DMS79 treated with DMSO at 0.1 percent for 48 hours (cell line): ENCODE measurements around the gene ITGB5.
A peak's percentile ranks its signal among the peaks of the same experiment; 100 is the strongest.
"Not testable (repeated sequence)": the region's sequence is repeated elsewhere in the genome, so short reads cannot be mapped to it uniquely, and the experiment has no call there.

Experiments used
- DNase-seq: peaks from one replicate; lab custom pipeline; 2025; lab: John Stamatoyannopoulos, UW

Gene ITGB5

GRCh38 chr3:124812291-124813265 lies 74.6 kb downstream of the ITGB5 start:
- DNase-seq: no peak

DNA sequence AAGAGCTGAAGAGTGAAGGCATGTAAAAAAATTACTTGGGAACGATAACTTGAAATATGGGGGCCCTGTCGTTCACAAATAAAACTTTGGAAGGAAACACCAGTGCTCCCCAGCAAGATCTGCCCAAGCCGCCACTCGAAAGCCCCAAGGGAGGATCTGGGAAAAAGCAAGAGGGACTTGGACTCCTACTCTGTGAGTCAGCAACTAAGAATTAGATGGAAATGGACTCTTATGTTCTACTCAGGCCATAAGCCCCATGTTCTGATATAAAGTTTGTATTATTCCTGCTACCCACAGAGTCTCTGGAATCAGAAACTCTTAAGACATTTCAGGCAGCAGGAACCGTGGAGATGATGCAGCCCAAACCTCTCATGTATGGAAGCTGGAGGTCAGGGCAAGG lies 75.7 kb downstream of the ITGB5 start:
- no peak for DNase-seq

- no peak for DNase-seq
These were observed 76.2 kb downstream of the ITGB5 start for GRCh38 chr3:124810970-124811369.

- DNase-seq: no peak
These were observed 78.1 kb downstream of the ITGB5 start for GRCh38 chr3:124809039-124809438.

DNA sequence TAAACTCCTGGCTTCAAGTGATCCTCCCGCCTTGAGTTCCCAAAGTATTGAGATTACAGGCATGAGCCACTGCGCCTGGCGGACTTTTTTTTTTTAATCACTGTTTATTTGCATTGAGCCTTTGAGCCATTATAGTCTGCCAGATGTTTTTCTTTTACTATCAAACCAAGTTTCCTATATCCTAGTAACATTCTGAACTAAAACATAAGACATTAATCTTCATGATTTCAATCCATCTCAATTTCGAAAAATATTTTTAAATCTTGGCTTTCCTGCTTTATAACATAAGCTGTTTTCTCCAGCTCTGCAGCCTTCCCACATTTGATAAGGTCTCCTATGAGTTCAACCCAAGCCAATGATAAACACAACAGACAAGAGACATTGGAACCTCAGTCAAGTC lies 81.5 kb downstream of the ITGB5 start:
- no peak for DNase-seq

DNA sequence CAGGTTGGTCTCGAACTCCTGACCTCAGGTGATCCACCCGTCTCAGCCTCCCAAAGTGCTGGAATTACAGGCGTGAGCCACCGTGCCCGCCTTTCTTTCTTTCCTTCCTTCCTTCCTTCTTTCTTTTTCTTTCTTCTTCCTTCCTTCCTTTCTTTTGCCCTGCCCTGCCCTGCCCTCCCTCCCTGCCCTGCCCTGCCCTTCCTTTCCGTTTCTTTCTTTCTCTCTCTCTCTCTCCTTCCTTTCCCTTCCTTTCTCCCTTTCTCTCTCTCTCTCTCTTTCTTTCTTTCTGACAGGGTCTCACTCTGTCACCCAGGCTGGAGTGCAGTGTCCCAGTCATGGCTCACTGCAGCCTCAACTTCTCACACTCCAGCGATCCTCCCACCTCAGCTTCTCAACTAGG lies 82.3 kb downstream of the ITGB5 start:
- no peak for DNase-seq

DNA sequence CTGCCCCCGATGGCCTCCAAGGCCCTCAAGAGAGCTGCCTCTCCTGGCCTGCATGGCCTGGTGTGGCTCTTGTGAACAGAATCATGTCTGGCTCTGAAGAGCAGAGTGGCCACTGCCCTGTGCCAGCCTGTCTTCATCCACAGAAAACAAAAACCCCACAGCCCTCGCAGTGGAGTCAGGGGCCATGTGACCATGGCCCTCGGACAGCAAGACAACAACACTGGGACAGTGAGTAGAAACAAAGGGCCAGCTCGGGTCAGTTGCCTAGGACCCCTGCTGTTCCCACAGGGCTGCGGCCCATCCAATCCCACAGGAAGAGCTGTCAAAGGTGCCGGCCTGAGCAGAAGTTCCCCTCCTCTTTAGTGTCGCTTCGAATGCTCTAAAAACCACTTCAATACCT lies 84.5 kb downstream of the ITGB5 start:
- no peak for DNase-seq

DNA sequence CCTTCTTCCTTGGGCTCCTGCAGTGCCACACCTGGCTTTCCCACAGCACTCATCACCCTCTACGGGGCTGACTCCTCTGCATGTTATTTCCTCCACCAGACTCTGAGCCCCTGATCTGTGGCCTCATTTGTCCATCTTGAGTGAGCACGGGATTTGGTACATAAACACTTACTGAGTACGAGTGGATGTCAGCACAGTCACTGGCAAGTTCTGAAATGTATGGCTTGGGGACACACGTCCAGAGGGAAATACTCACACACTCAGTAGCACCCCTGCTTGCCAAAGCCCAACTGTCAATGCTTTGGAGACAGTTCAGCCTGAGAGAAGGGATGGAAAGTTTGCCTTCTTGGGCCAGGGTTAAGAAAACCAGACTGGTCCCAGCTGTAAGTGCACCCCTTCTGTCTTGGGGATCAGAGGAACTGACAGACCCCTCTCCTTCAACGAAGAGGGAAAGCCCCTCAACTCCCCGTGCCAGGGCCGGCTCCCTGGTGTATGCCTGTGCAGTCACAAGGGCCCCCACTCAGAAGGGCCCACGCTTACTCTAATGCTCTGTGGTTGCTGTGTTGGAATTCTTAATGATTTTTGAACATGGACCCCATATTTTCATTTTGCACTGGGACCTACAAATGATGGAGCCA lies 85.0 kb downstream of the ITGB5 start:
- no peak for DNase-seq

DNA sequence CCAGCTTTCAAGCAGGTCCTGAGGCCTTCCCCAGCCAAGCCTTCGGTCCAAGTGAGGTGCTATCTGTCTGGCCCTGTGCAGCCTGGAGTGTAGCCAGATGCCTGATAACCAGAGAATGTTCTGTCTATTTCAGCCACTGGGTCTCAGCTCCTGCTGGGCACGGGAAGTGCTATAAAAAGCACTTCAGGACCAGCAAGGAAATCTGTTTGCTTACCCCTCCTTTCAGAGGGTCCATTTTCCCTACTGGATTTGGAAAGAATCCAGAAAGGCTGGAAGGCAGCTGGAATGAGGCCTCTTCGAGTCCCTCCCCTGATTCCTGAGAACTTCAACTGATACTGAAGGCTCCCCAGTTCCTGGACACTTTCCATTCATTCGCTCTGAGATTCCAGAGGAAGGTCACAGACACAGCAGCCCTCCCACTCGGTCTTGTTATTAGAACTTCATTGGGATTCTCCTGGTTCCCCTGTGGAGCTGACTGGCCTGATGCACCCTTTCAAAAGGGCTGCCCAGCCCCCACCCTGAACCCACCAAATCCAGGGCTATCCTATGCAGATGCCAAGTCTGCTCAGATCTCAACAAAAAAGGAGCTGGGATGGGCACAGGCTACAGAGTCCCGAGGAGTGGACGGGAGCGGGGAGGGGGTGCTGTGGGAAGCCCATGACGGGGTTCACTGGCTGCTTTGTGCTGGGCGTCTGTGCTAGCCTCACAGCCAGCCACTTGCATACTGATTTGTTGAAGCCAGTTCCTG lies 86.5 kb downstream of the ITGB5 start:
- peak; percentile 65 for DNase-seq

DNA sequence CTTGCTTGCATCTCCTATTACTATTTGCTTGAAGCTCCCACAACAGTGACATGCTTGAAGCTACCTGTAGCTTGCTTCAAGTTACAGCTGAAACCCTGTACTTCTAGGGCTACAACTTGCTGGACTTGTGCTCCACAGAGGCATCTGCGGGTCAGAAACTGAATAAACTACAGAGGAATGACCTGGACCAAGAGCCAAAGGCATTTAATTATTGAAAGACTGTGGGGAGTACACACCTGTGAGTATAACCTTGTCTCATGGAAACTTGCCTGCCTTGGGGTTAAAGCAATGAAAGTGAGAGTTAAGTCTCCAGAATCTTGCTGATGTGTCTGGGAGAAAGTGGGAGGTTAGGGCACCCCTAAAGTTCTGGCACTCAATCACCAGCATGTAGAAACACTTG lies 87.1 kb downstream of the ITGB5 start:
- no peak for DNase-seq

GRCh38 chr3:124799676-124800075 lies 87.5 kb downstream of the ITGB5 start:
- no peak for DNase-seq

DNA sequence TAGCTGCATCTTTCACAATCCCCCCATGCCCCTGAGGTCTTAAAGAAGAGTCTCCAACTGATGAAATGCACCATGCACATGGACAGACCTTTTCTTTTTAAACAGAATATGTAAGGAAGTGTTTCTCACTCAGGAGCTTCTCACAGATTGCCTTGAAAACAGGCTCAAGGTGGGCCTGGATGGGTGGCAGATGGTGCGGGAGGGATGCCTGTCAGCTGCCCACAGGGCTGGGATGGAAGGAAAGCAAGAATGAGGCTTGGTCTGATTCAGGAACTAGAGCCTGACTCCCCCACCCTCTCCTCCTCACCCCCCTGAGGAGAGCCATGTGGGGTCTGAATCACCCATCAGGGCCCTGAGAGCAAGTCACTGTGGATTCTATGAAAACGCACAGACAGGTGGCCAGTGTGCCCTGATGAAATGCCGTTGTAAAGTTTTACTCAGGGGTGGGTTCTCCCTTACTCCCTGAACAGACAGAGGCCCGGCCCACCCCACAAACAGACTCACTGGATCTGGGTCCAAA lies 89.7 kb downstream of the ITGB5 start:
- DNase-seq: no peak

DNA sequence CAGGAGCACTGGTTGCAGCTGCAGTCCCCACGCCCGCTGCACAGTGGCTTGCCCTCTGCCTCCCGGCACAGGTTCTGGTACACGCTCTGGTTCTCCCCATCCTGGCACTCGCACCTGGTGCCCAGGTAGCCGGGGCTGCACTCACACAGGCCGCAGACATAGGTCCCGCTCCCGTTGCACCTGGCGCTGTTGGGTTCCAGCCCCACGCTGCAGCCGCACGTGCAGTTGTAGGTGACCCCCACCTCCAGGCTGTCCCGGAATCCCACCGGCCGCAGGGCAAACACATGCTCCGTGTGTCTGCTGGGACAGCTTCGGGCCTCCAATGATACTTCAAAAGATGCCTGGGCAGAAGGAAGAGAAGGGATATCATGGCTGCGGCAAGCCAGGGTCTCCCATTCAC lies 90.7 kb downstream of the ITGB5 start:
- no peak for DNase-seq

- DNase-seq: no peak
These were observed 94.0 kb downstream of the ITGB5 start for GRCh38 chr3:124793054-124793739.

DNA sequence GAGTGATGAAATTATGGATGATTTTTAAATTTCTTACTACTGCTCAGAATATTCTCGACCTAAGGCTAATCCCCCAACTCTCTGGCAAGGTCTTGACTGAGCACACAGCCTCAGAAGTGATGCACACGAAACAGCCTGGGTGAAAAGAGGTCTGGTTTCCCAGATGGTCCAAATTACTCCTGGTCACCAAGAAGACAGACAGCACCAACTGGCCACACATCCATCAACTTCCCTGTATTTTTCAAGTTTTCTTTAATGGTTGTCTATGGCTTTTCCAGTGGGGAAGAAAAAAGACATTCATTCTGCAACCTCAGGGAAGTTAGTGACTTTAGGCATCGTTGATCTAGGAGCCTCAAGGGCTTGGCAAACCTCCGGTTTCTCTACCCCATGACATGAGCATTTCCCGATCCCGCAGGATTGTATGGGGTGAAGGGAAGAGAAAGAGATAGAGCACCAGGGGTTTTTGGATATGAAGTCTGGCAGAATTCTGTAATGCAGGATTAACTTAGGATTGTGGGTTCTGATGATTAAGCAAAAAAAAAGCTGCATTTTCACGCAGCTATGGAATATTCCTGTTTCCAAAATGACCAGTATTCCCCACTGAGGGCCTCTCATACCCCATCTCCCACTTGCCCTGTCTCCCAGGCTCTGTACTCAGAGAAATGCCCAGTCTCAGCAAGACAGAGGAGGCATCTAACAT lies 94.7 kb downstream of the ITGB5 start:
- no peak for DNase-seq

DNA sequence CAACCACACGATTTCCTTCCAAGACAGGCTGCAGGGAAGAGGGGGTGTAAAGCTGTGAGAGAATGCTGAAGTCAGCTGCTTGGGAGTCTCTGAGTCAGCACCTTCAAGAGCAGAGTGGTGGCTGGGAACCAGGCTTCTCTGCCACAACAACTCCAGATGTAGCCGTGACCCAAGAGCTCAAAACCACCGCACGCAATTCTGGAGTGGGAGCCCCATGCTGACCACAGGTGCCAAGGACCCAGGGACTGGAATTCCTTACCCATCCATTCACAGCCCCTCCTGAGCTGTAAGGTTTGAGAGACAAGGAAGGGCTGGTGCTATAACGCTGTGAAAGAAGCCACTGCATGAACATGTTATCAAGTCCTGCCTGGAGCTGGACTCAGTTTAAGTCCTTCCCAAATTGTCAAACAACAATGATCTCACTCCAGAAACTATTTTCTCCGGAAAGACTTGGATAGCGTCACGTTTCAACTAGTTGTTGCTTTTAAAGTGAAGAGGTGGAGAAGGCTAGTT lies 95.5 kb downstream of the ITGB5 start:
- peak; percentile 54 for DNase-seq

DNA sequence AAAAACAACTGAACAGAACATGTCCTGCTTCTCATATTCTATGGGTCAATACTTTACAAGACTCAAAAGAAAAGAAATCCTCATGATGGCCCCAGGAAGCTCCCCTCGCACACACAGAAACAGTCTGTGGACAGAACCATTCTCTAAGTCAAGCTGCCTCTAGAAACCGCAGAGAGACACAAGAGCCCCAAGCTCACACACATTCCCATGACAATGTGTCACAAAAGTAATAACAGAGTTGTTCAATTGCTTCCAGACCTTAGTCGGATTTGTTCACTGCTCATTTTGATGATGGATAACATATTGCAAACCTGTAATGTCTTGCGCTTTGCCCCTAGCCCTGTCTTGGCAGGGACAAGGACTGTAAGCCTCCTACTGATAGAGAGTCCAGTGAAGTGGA lies 96.0 kb downstream of the ITGB5 start:
- no peak for DNase-seq

DNA sequence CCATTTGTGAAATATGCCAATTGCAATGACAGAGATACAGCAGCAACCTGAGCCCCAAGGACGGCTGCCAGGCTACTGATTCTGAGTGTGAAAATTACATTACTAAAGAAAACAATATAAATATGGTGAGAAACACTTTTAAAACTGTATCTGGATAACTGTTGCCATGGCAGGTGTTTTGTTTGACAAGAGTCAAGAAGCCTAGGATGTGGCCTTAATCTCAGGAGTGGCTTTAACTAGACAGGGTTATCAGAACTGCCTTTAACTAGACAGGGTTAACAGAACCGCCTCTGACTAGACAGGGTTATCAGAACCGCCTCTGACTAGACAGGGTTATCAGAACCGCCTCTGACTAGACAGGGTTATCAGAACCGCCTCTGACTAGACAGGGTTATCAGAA lies 98.1 kb downstream of the ITGB5 start:
- DNase-seq: not testable (repeated sequence)

DNA sequence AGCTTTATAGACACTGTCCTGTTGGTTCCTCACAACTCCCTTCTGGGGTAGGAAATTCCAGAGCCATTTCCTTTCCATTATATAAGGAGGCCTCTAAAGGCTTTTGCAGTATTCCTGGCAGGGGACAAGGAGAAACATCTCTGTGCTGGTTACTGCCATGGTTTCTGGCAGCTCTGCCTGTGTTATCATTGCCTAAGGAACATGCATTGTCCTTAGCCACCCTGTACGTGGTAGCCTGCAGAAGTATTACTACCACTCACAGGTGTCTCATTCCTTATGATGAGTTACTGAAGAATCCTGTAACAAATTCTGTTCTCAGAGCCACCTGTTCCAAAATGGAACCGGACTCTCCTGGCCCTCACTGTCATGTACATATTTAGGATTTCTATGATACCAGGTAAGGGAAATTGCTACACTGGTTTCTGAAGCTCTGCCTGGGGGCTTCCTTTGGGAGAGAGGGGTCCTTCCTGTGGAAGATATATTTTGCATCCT lies 98.9 kb downstream of the ITGB5 start:
- no peak for DNase-seq

DNA sequence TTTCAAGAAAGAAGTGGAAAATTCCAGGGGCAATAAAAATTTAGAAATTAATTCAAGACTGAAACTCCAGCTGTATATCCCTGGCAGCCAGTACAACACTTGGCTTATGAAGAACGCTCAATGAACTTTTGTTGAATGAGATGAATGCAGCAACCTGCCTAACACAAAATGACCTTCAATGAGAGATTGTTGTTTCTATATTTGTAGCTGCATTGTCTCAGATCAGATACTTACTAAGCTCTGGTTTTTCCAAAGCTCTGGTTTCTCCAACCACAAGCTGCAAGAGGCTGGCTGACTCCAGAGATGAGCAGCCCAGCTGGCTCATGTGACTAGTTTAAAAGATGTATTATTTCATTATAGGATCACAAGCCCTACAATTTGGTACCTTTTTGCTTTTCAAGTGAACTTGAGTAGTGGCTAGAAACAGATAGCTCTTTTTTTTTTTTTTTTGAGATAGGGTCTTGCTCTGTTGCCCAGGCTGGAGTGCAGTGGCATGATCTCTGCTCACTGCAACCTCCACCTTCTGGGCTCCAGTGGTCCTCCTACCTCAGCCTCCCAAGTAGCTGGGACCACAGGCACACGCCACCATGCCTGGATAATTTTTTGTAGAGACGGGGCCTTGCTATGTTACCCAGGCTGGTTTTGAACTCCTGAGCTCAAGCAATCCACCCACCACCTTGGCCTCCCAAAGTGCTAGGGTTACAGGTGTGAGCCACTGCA lies 99.5 kb downstream of the ITGB5 start:
- no peak for DNase-seq
